A673 (cell line): ENCODE results near the gene KBTBD12. TPM values are rescaled to one million over a fixed set of nuclear protein-coding genes. Genes with fewer than 3 reads are reported as not detected.

ENCODE experiments used
- BruUV-seq: library from RNA; stranded (reverse); fragments of 400-500 nt; replicated peaks from 2 replicates; lab custom pipeline; 2021; lab: Mats Ljungman, UMichigan
- CTCF ChIA-PET: fragments of 300-600 bp; sonication (Branson Sonifier 250); formaldehyde crosslinking; loops from one replicate; lab custom pipeline; 2022; ENCODE audit warnings: antibody characterized with exemption; lab: Charles Lee
- POLR2A ChIA-PET: fragments of 300-600 bp; sonication (Branson Sonifier 250); formaldehyde crosslinking; loops from one replicate; lab custom pipeline; 2022; ENCODE audit warnings: antibody characterized with exemption; ENCODE audit not compliant: low non-redundant PET; lab: Charles Lee
- DNase-seq: peaks from one replicate; pipeline ENCODE4 v3.0.0-alpha.2; 2015; ENCODE audit warnings: low spot score
- H3K27ac ChIP-seq: fragments of 200-600 bp; sonication (generic); 2 replicates; pipeline ENCODE4 v1.5.1; 2016; ENCODE audit warnings: mixed run types, low read depth, mild to moderate bottlenecking, mixed read lengths, antibody characterized with exemption, low read length; ENCODE audit not compliant: poor library complexity, severe bottlenecking
- H3K27me3 ChIP-seq: fragments of 200-600 bp; sonication (generic); replicated peaks from 2 replicates; pipeline ENCODE4 v1.6.1; 2017; ENCODE audit warnings: mixed run types, low read depth, mild to moderate bottlenecking, mixed read lengths, antibody characterized with exemption, low read length; ENCODE audit not compliant: insufficient read depth, poor library complexity
- H3K36me3 ChIP-seq: fragments of 200-600 bp; sonication (generic); 2 replicates; pipeline ENCODE4 v1.6.1; 2016; ENCODE audit warnings: mixed run types, mild to moderate bottlenecking, mixed read lengths, antibody characterized with exemption, low read length; ENCODE audit not compliant: insufficient read depth, poor library complexity, severe bottlenecking
- H3K4me1 ChIP-seq: fragments of 200-600 bp; sonication (generic); 2 replicates; pipeline ENCODE4 v1.6.1; 2017; ENCODE audit warnings: mixed run types, mild to moderate bottlenecking, mixed read lengths, antibody characterized with exemption, low read length; ENCODE audit not compliant: insufficient read depth, poor library complexity, severe bottlenecking
- H3K4me3 ChIP-seq: fragments of 200-600 bp; sonication (generic); 2 replicates; pipeline ENCODE4 v1.5.1; 2016; ENCODE audit warnings: low read depth, mixed run types, mild to moderate bottlenecking, mixed read lengths, low read length; ENCODE audit not compliant: poor library complexity, severe bottlenecking
- H3K9me3 ChIP-seq: fragments of 200-600 bp; sonication (generic); 2 replicates; pipeline ENCODE4 v1.6.1; 2016; ENCODE audit warnings: mixed run types, low read depth, mild to moderate bottlenecking, mixed read lengths, antibody characterized with exemption, low read length; ENCODE audit not compliant: poor library complexity, severe bottlenecking
- EZH2 ChIP-seq: fragments of 200-600 bp; sonication (generic); IDR thresholded peaks from 2 replicates; pipeline ENCODE4 v1.6.1; 2017; ENCODE audit warnings: borderline replicate concordance, low read depth, mild to moderate bottlenecking, mixed read lengths, antibody characterized with exemption, low read length; ENCODE audit not compliant: poor library complexity, severe bottlenecking
- intact Hi-C: fragments of 100-400 bp; cut with micrococcal nuclease; formaldehyde crosslinking; loops from one replicate; pipeline ENCODE4 v1.10.0; 2022; ENCODE audit not compliant: unreplicated experiment
- total RNA-seq: library from RNA; stranded (reverse); gene quantifications from 2 replicates; pipeline ENCODE4 v1.2.3, GENCODE V29; 2021
- TF ChIP-seq, protein P1 (sequence below): fragments of 300-800, 200-600 bp; sonication (generic); conservative IDR thresholded peaks from 2 replicates; pipeline ENCODE4 v1.5.1; 2017; ENCODE audit warnings: low read depth, mild to moderate bottlenecking, antibody characterized with exemption, low read length, moderate library complexity, mixed read lengths

The KBTBD12 gene
- total RNA-seq, 1 experiment from 2014 or later, result not detected

DNA sequence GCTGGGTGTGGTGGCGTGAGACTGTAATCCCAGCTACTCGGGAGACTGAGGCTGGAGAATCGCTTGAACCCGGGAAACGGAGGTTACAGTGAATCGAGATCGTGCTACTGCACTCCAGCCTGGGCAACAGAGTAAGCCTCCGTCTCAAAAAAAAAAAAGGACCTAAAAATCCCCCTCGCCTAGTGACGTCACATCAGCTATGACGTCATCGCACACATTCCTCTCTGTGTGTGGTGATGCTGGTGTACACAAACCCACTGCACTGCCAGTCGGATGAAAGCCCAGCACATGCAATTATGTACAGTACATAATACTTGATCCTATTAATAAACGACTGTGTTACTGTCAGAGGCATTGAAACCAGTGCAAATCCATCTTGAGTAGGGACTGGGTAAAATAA, 97.0 kb downstream of the KBTBD12 start:
- Histone ChIP-seq H3K27me3 (no peaks in the 10 kb centered on the region), H3K27ac (no peak overlapping the region), H3K4me3 (no peak overlapping the region), H3K36me3 (no peaks in the 10 kb centered on the region), H3K4me1 (no peaks in the 10 kb centered on the region), H3K9me3 (peaks cover 8% of the 10 kb centered on the region)
- no TSS peak for BruUV-seq
- intact Hi-C loops, result no loop called here
- CTCF ChIA-PET, result interaction anchor here (0.7 kb wide), 1 partner anchor 45 kb away, joined by 7 read pairs; no protein-coding TSS in a partner anchor
- TF ChIP-seq, protein P1, sequence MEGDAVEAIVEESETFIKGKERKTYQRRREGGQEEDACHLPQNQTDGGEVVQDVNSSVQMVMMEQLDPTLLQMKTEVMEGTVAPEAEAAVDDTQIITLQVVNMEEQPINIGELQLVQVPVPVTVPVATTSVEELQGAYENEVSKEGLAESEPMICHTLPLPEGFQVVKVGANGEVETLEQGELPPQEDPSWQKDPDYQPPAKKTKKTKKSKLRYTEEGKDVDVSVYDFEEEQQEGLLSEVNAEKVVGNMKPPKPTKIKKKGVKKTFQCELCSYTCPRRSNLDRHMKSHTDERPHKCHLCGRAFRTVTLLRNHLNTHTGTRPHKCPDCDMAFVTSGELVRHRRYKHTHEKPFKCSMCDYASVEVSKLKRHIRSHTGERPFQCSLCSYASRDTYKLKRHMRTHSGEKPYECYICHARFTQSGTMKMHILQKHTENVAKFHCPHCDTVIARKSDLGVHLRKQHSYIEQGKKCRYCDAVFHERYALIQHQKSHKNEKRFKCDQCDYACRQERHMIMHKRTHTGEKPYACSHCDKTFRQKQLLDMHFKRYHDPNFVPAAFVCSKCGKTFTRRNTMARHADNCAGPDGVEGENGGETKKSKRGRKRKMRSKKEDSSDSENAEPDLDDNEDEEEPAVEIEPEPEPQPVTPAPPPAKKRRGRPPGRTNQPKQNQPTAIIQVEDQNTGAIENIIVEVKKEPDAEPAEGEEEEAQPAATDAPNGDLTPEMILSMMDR, result no peak
- TF ChIP-seq EZH2, result no peak
- POLR2A ChIA-PET, result no interaction called here
- DNase-seq, result no peak

DNA sequence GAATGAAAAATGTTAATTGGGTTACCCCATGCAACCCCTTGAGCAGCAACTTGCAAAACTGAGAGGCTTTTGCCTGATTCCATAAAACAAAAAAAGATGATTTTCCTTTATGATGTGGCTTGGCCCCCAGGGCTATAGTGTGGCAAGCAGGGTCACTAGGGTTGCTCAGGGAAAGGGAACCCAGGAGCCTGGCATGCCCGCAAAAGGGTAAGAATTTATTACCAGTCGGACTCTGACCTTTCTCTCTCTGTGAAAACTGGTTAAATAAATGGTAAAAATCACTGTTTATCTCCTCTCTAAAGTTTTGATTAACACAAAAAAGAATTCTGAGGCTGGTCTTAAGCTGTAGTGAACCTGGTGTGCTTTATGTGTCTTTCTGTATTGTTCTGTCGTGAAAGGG, 99.5 kb downstream of the KBTBD12 start:
- H3K36me3 ChIP-seq, result no peaks in the 10 kb centered on the region
- H3K9me3 ChIP-seq, result peaks cover 8% of the 10 kb centered on the region
- TF ChIP-seq, protein P1, result no peak
- TF ChIP-seq EZH2, result no peak
- ChIA-PET POLR2A (no interaction called here), CTCF (no interaction called here)
- no peaks in the 10 kb centered on the region for H3K4me1 ChIP-seq
- H3K27me3 ChIP-seq, result no peaks in the 10 kb centered on the region
- intact Hi-C loops, result no loop called here
- no TSS peak for BruUV-seq
- H3K4me3 ChIP-seq, result no peak overlapping the region
- no peak overlapping the region for H3K27ac ChIP-seq
- no peak for DNase-seq

DNA sequence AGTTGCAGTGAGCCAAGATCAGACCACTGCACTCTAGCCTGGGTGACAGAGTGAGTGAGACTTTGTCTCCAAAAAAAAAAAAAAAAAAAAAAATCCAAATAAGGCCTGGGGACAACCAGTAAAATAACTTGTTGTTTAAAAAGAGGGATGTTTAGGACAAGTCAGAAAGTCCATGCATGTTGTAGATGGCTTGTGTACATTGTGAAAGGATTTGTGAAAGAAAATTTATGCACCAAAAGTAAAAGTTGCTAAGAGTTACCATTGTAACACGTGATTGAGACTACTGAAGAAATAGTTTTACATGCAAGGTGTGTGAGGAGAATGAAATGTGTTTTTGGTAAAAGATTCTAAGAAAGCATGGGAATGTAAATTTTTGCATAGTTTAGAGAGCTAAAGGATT, 101.5 kb downstream of the KBTBD12 start:
- H3K27ac ChIP-seq, result no peak overlapping the region
- ChIA-PET POLR2A (no interaction called here), CTCF (no interaction called here)
- no peaks in the 10 kb centered on the region for H3K4me1 ChIP-seq
- DNase-seq, result no peak
- H3K9me3 ChIP-seq, result peaks cover 8% of the 10 kb centered on the region
- no peaks in the 10 kb centered on the region for H3K27me3 ChIP-seq
- TF ChIP-seq, protein P1, result no peak
- no peak for TF ChIP-seq EZH2
- intact Hi-C loops, result no loop called here
- BruUV-seq, result no TSS peak
- H3K4me3 ChIP-seq, result no peak overlapping the region
- H3K36me3 ChIP-seq, result no peaks in the 10 kb centered on the region
